Measurements from ENCODE around the gene SPSB4. TPM values are rescaled to one million over a fixed set of nuclear protein-coding genes. Genes with fewer than 3 reads are reported as not detected.

The SPSB4 gene
- under 0.01 TPM in 1 of 2 replicates, not detected in the other for total RNA-seq

DNA sequence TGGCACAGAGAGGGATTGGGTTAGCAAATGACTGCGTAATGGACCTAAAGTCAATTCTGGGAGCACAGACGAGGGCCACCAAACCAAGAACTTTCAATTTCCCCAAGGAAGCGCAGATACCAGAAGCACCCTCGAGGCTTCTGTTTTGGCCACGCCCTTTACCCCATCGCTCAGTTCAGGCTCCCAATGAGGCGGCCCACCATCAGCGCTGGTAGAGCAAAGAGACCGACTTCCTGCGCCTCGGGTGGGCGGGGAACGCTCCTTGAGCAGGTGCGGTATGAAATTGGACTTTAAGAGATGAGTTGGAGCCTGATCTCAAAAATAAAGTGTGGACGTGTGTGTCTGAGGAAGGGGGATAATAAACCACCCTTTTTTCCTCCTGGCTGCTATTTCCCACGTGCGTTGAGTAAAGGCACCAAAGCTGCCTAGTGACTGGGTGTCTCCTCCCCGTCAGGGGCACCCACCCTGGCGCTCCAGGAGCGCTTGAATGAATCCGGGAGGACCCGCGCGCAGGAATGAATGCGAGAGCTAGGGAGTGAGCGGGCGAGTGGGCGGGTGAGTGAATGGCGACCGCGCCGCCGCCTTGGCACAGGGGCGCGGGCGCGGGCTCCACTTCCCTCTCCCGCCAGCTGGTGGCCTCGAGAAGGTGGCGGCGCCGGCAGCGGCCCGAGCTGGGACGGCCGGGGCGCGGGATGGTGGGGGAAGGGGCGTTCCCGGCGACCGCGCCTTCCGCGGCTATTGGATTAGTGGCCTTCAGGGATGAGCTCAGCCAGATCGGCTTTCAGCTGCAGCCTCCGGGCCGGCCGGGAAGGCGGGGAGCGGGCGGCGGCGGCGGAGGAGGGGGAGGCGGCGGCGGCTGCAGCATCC is at the start of gene SPSB4:
SPSB4 (plus strand) TSS at position 772 of the 867 bp plus-strand sequence. CDS start 14,758 bp downstream, outside the sequence.

Other genes with a start within 250 kb of the SPSB4 start
- 79.9 and 97.2 TPM in 2 replicates for gene SLC25A36, start 109.5 kb upstream of the SPSB4 start, total RNA-seq
- gene PXYLP1, start 180.5 kb downstream of the SPSB4 start, total RNA-seq = 5.9 and 10.2 TPM in 2 replicates